Measurements from ENCODE around the gene BAIAP2L2. TPM values are rescaled to one million over a fixed set of nuclear protein-coding genes. Genes with fewer than 3 reads are reported as not detected.
"Not testable (repeated sequence)": the region's sequence is repeated elsewhere in the genome, so short reads cannot be mapped to it uniquely, and the experiment has no call there.

The BAIAP2L2 gene
- polyA plus RNA-seq, 2 of the 4 experiments (the other 2 are of a cell fraction), result 3.5 to 4.7 TPM

GRCh38 chr22:38120359-38121110, 10.1 kb upstream of the BAIAP2L2 start:
- no peaks in the 10 kb centered on the region for H3K4me1 ChIP-seq
- 89% methylated on average over 19 of the region's 28 CpGs for WGBS (ENCODE audit: missing lambda C conversion rate)
- ChIA-PET POLR2A (no interaction called here), CTCF (interaction anchor here (0.7 kb wide), 1 partner anchor 176 kb away, joined by 3 read pairs; no protein-coding TSS in a partner anchor)
- no peak overlapping the region for H3K4me3 ChIP-seq
- DNase-seq (ENCODE audit: low read depth in 1 of 2, low spot score in 1 of 2) (no peak), FAIRE-seq (no peak), ATAC-seq (no peak)
- no peak overlapping the region for H3K27ac ChIP-seq
- TF ChIP-seq CEBPB (IDR thresholded peaks at IDR 0.05), result no peak
- no peak for TF ChIP-seq ZC3H11A (IDR thresholded peaks at IDR 0.05)
- no peak overlapping the region for H3K4me2 ChIP-seq
- H3K9me3 ChIP-seq, result no peaks in the 10 kb centered on the region

GRCh38 chr22:38118747-38119146, 8.3 kb upstream of the BAIAP2L2 start:
- WGBS (ENCODE audit: missing lambda C conversion rate), result 75% methylated on average over 2 of the region's 2 CpGs
- H3K4me1 ChIP-seq; POLR2A ChIA-PET; FAIRE-seq; H3K4me3 ChIP-seq; DNase-seq (ENCODE audit: low read depth in 1 of 2, low spot score in 1 of 2); H3K4me2 ChIP-seq; H3K9me3 ChIP-seq; ATAC-seq; H3K27ac ChIP-seq: not testable (repeated sequence)
- CTCF ChIA-PET, result interaction anchor here (0.8 to 1.3 kb wide), 3 partner anchors 10 to 67 kb away, joined by 3 to 4 read pairs (median 3); no protein-coding TSS in a partner anchor

- H3K4me2 ChIP-seq, result no peak overlapping the region
- ATAC-seq (no peak), FAIRE-seq (no peak), DNase-seq (ENCODE audit: low read depth in 1 of 2, low spot score in 1 of 2) (no peak)
- no peak overlapping the region for H3K4me3 ChIP-seq
- no peak for TF ChIP-seq PBX3 (IDR thresholded peaks at IDR 0.05)
- no peak for TF ChIP-seq FOSB (CRISPR knock-in tag; IDR thresholded peaks at IDR 0.05)
- TF ChIP-seq SMC3 (IDR thresholded peaks at IDR 0.05), result no peak
- TF ChIP-seq RARB (CRISPR knock-in tag; IDR thresholded peaks at IDR 0.05), result no peak
- TF ChIP-seq EHF (CRISPR knock-in tag; IDR thresholded peaks at IDR 0.05), result no peak
- TF ChIP-seq KDM1A (IDR thresholded peaks at IDR 0.05; ENCODE audit: low read depth), result no peak
- no peak for TF ChIP-seq ELK1 (IDR thresholded peaks at IDR 0.05; ENCODE audit: low read depth, low read length)
- TF ChIP-seq MAZ (IDR thresholded peaks at IDR 0.05; ENCODE audit: borderline replicate concordance, low read depth, low read length), result no peak
- TF ChIP-seq TP53 (CRISPR knock-in tag; IDR thresholded peaks at IDR 0.05), result no peak
- no peak for TF ChIP-seq BCL3 (IDR thresholded peaks at IDR 0.05)
- TF ChIP-seq FOXS1 (CRISPR knock-in tag; IDR thresholded peaks at IDR 0.05), result no peak
- no peak for TF ChIP-seq ATOH8 (CRISPR knock-in tag; IDR thresholded peaks at IDR 0.05; ENCODE audit: low read depth)
- TF ChIP-seq E2F6 (IDR thresholded peaks at IDR 0.05; ENCODE audit: borderline replicate concordance, low read depth), result no peak
- no peak for TF ChIP-seq ZSCAN20 (CRISPR knock-in tag; IDR thresholded peaks at IDR 0.05)
- TF ChIP-seq CTCF (IDR thresholded peaks at IDR 0.05), result no peak
- no peak for TF ChIP-seq HDAC2 (IDR thresholded peaks at IDR 0.05)
- TF ChIP-seq CHD2 (IDR thresholded peaks at IDR 0.05; ENCODE audit: low read length, partially characterized antibody), result no peak
- TF ChIP-seq RNF2 (IDR thresholded peaks at IDR 0.05; ENCODE audit: borderline replicate concordance, low read depth), result no peak
- H3K9me3 ChIP-seq, result no peaks in the 10 kb centered on the region
- POLR2A ChIA-PET, result no interaction called here
- 59% methylated on average over 3 of the region's 3 CpGs for WGBS (ENCODE audit: missing lambda C conversion rate)
- CTCF ChIA-PET, result interaction anchor here (1.3 kb wide), 1 partner anchor 66 kb away, joined by 3 read pairs; no protein-coding TSS in a partner anchor
- H3K4me1 ChIP-seq, result no peaks in the 10 kb centered on the region
- no peak overlapping the region for H3K27ac ChIP-seq
Measured at GRCh38 chr22:38118182-38118581, 7.7 kb upstream of the BAIAP2L2 start.

GRCh38 chr22:38117556-38117955, 7.1 kb upstream of the BAIAP2L2 start:
- FAIRE-seq; H3K27ac ChIP-seq; H3K9me3 ChIP-seq; DNase-seq (ENCODE audit: low read depth in 1 of 2, low spot score in 1 of 2); CTCF ChIA-PET; ATAC-seq; POLR2A ChIA-PET; H3K4me3 ChIP-seq; H3K4me1 ChIP-seq; H3K4me2 ChIP-seq: not testable (repeated sequence)
- 90% methylated on average over 10 of the region's 10 CpGs for WGBS (ENCODE audit: missing lambda C conversion rate)

Data from A549 (cell line).